GM23338 (cell line): ENCODE results near the gene ANKRD44. TPM values are rescaled to one million over a fixed set of nuclear protein-coding genes. Genes with fewer than 3 reads are reported as not detected.

Experiments
- ATAC-seq: fragments of 200-7000 bp; cut with Tn5 transposase; 3 replicates; pipeline ENCODE4 v1.9.1; 2020
- DNase-seq: peaks from one replicate; pipeline ENCODE4 v3.0.0-alpha.2; 2015; ENCODE audit warnings: low spot score
- H2AFZ ChIP-seq: fragments of 200-600 bp; sonication (generic); 2 replicates; pipeline ENCODE4 v1.8.0; 2016; ENCODE audit warnings: antibody characterized with exemption, mild to moderate bottlenecking, moderate library complexity
- H3F3A ChIP-seq: fragments of 200-600 bp; sonication (generic); replicated peaks from 2 replicates; pipeline ENCODE4 v1.8.0; 2017; ENCODE audit warnings: antibody characterized with exemption, mixed run types, low read depth
- H3K27ac ChIP-seq: fragments of 200-600 bp; sonication (generic); 2 replicates; pipeline ENCODE4 v1.6.1; 2016; ENCODE audit warnings: low read depth
- H3K27me3 ChIP-seq: fragments of 200-600 bp; sonication (generic); 2 replicates; pipeline ENCODE4 v1.8.0; 2016; ENCODE audit warnings: mild to moderate bottlenecking, mixed run types, moderate library complexity; ENCODE audit not compliant: insufficient read depth
- H3K36me3 ChIP-seq: fragments of 200-600 bp; sonication (generic); 2 replicates; pipeline ENCODE4 v1.8.0; 2016; ENCODE audit warnings: mild to moderate bottlenecking; ENCODE audit not compliant: insufficient read depth
- H3K4me1 ChIP-seq: fragments of 200-600 bp; sonication (generic); 2 replicates; pipeline ENCODE4 v1.8.0; 2016; ENCODE audit warnings: mild to moderate bottlenecking, moderate library complexity; ENCODE audit not compliant: insufficient read depth
- H3K4me2 ChIP-seq: fragments of 200-600 bp; sonication (generic); 2 replicates; pipeline ENCODE4 v1.7.1; 2017; ENCODE audit warnings: mixed run types
- H3K4me3 ChIP-seq: fragments of 200-600 bp; sonication (generic); 2 replicates; pipeline ENCODE4 v1.6.1; 2016; ENCODE audit warnings: mixed run types
- H3K79me2 ChIP-seq: fragments of 200-600 bp; sonication (generic); replicated peaks from 2 replicates; pipeline ENCODE4 v1.8.0; 2017; ENCODE audit warnings: mild to moderate bottlenecking; ENCODE audit not compliant: insufficient read depth
- H3K9me2 ChIP-seq: fragments of 200-600 bp; sonication (generic); 2 replicates; pipeline ENCODE4 v1.8.0; 2017; ENCODE audit not compliant: insufficient read depth
- H4K20me1 ChIP-seq: fragments of 200-600 bp; sonication (generic); replicated peaks from 2 replicates; pipeline ENCODE4 v1.8.0; 2017; ENCODE audit warnings: mild to moderate bottlenecking; ENCODE audit not compliant: insufficient read depth
- H3K27ac Mint-ChIP-seq: 2 replicates; pipeline ENCODE4 v1.8.0; 2020; ENCODE audit warnings: inconsistent platforms, mild to moderate bottlenecking, moderate library complexity, mixed read lengths
- H3K27me3 Mint-ChIP-seq: 3 replicates; pipeline ENCODE4 v1.8.0; 2022; ENCODE audit warnings: low read depth, mild to moderate bottlenecking, moderate library complexity, mixed read lengths, inconsistent platforms; ENCODE audit not compliant: insufficient read depth, poor library complexity
- H3K36me3 Mint-ChIP-seq: 3 replicates; pipeline ENCODE4 v1.8.0; 2021; ENCODE audit warnings: low read depth, mild to moderate bottlenecking, inconsistent platforms, moderate library complexity, mixed read lengths
- H3K4me1 Mint-ChIP-seq: 3 replicates; pipeline ENCODE4 v1.8.0; 2020; ENCODE audit warnings: mild to moderate bottlenecking, inconsistent platforms, mixed read lengths
- H3K4me3 Mint-ChIP-seq: 3 replicates; pipeline ENCODE4 v1.8.0; 2021; ENCODE audit warnings: moderate library complexity, mild to moderate bottlenecking, inconsistent platforms, mixed read lengths
- H3K9me3 Mint-ChIP-seq: 3 replicates; pipeline ENCODE4 v1.8.0; 2020; ENCODE audit warnings: moderate library complexity, mild to moderate bottlenecking, inconsistent platforms, mixed read lengths
- CTCF ChIP-seq, 2 experiments: fragments of 200-600 bp in 1 of 2; sonication (generic) in 1 of 2; conservative IDR thresholded peaks; 2 replicates each; pipeline versions ENCODE4 v1.5.1 to v1.6.1; 2016 to 2017; ENCODE audit warnings: antibody characterized with exemption in 2 of 2, low read depth in 2 of 2, mild to moderate bottlenecking in 2 of 2, moderate library complexity in 1 of 2
- EZH2phosphoT487 ChIP-seq: fragments of 200-600 bp; sonication (generic); IDR thresholded peaks from one replicate; pipeline ENCODE4 v1.8.1; 2018; ENCODE audit warnings: antibody characterized with exemption; ENCODE audit not compliant: unreplicated experiment
- JUNB ChIP-seq: IDR thresholded peaks from one replicate; pipeline ENCODE4 v1.6.1; 2016; ENCODE audit warnings: antibody characterized with exemption; ENCODE audit not compliant: unreplicated experiment
- NANOG ChIP-seq: IDR thresholded peaks from 2 replicates; pipeline ENCODE4 v1.6.1; 2016; ENCODE audit warnings: antibody characterized with exemption, borderline replicate concordance
- POLR2AphosphoS5 ChIP-seq: IDR thresholded peaks from 2 replicates; pipeline ENCODE4 v1.6.1; 2016; ENCODE audit warnings: antibody characterized with exemption, low read depth
- REST ChIP-seq: IDR thresholded peaks from one replicate; pipeline ENCODE4 v1.6.1; 2018; ENCODE audit warnings: antibody characterized with exemption; ENCODE audit not compliant: unreplicated experiment
- ZNF331 ChIP-seq: fragments of 250-450 bp; sonication (Bioruptor Pico); IDR thresholded peaks from 2 replicates; pipeline ENCODE4 v1.5.0; 2020; ENCODE audit warnings: low read depth, mild to moderate bottlenecking, moderate library complexity
- ZNF462 ChIP-seq: fragments of 250-450 bp; sonication (Bioruptor Pico); IDR thresholded peaks from 2 replicates; pipeline ENCODE4 v1.5.0; 2020; ENCODE audit warnings: mild to moderate bottlenecking, moderate library complexity
- polyA plus RNA-seq: library from polyadenylated mRNA; unstranded; fragments of >200 nt; fragmentation: Nextera tagmentation; extraction: Ambion mirVana; gene quantifications from 2 replicates; pipeline ENCODE4 v1.2.1, GENCODE V29; 2016
- total RNA-seq: library from RNA; depleted of rRNA; stranded (reverse); fragments of >200 nt; shearing (Covaris generic); gene quantifications from 2 replicates; pipeline ENCODE4 v1.2.3, GENCODE V29; 2014

ANKRD44 gene
- total and polyA plus RNA-seq, 2 experiments from 2014 or later, result 0.44 to 0.56 TPM

GRCh38 chr2:197300139-197300538 is 10.4 kb downstream of the ANKRD44 start (continued):
- TF ChIP-seq ZNF462 (no peak), EZH2phosphoT487 (no peak), NANOG (no peak)

GRCh38 chr2:197298609-197299008 is 12.0 kb downstream of the ANKRD44 start:
- Histone ChIP-seq H3K4me2 (no peak overlapping the region), H2AFZ (no peak overlapping the region), H3K27ac (no peak overlapping the region), H3K36me3 (no peaks in the 10 kb centered on the region), H3K27me3 (no peaks in the 10 kb centered on the region), H3K4me3 (no peak overlapping the region), H3K9me2 (no peaks in the 10 kb centered on the region; the same call in 1 of the 2 replicates), H3K79me2 (no peaks in the 10 kb centered on the region), H4K20me1 (no peaks in the 10 kb centered on the region), H3K4me1 (no peaks in the 10 kb centered on the region), H3F3A (no peaks in the 10 kb centered on the region)
- no peaks in the 10 kb centered on the region for H3K4me1 Mint-ChIP-seq
- no peak for ATAC-seq
- DNase-seq, result no peak
- H3K36me3 Mint-ChIP-seq, result no peaks in the 10 kb centered on the region
- no peak overlapping the region for H3K4me3 Mint-ChIP-seq
- H3K27me3 Mint-ChIP-seq, result peaks cover 4% of the 10 kb centered on the region
- H3K9me3 Mint-ChIP-seq, result no peaks in the 10 kb centered on the region
- H3K27ac Mint-ChIP-seq, result no peak overlapping the region
- TF ChIP-seq ZNF331 (CRISPR knock-in tag) (no peak), CTCF (conservative IDR thresholded peaks at IDR 0.05; ENCODE audit: low read depth in 2 of 2) (no peak), EZH2phosphoT487 (no peak), JUNB (no peak), POLR2AphosphoS5 (no peak), REST (no peak)
